Measurements from ENCODE around the gene PRRG3. TPM values are rescaled to one million over a fixed set of nuclear protein-coding genes. Genes with fewer than 3 reads are reported as not detected.

The PRRG3 gene
- total RNA-seq, 1 donor from 2014 or later: 0.98 TPM

DNA sequence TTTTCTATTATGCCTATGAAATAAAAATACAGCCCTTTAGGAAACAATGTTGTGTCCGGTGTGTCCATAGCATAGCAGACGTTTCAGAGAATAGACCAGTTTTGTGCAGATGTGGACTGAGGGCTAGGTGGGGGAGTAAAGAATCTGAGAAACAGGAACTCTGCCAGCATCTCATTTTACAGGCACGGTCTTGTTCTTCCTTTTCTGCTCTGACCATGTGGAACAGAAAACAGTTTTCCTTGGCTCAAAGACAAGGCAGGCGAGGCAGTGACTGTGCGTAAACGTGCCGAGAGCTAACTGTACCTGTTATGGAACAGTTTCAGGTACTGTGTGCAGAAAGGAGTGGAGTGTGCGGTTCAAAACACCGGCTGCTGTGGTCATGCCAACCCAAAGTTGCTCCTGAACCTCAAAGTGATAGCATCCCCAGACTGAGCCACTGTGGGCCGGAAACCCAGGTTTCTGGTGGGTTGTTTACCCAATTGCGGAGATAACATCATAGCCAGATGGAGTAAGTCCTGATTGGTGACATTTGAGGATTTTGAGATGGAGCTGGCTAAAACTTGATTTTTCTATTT lies 59.5 kb downstream of the PRRG3 start:
- DNase-seq (ENCODE audit: extremely low spot score in 2 of 2): no peak
- Histone ChIP-seq H3K4me3 (no peak overlapping the region), H3K36me3 (no peaks in the 10 kb centered on the region), H3K4me1 (peaks cover 9% of the 10 kb centered on the region), H3K27ac (no peak overlapping the region), H3K9me3 (no peaks in the 10 kb centered on the region), H3K27me3 (no peaks in the 10 kb centered on the region)
- intact Hi-C loops (cut with DNase I): loop anchor here (5.0 kb wide), 1 partner anchor 878 kb away; no protein-coding TSS in a partner anchor
- TF ChIP-seq POLR2AphosphoS5 (IDR thresholded peaks at IDR 0.05; ENCODE audit: insufficient read depth in 1 of 2, low read depth in 1 of 2) (no peak), POLR2A (IDR thresholded peaks at IDR 0.05) (no peak), CTCF (IDR thresholded peaks at IDR 0.05) (no peak)

Other genes starting within 250 kb of the PRRG3 start
- not detected for gene PASD1, start 131.8 kb upstream of the PRRG3 start, total RNA-seq
- gene FATE1, start 20.6 kb downstream of the PRRG3 start, total RNA-seq: not detected
- not detected for gene CNGA2, start 39.3 kb downstream of the PRRG3 start, total RNA-seq
- gene MAGEA4, start 217.4 kb downstream of the PRRG3 start, total RNA-seq: not detected